ENCODE results near the gene GBA2.

DNA sequence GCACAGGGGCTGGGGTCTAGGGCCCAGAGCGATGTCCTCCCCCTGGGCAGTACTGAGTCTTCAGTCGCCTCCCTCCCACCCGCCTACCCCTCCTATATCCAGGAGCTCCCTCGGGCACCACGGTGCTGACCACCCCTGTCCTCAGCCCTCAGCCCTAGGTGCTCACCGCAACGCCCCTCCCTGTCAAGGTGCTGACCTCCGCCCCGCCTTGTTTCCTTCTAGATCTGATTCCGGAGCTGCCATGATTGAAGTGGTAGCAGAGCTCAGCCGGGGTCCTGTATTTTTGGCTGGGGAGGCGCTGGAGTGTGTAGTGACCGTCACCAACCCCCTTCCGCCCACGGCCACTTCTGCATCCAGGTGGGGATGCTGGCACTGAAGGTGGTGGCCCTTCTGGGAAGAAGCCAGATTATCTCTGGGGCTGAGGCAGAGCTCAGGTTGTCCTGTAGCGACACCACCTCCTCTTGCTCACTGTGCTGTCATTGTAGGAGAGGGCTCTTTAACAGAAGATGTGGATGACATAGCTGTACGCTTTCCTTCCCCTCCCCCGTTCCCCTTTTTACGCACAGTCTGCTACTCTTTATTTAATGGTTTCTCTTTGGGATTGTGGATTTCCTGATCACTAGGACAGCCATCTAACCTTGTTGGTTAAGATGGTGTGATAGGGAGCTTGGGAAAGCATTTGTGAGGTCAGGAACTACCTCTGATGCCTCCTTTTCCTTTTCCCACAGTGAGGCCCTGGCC is 657 bp upstream of the GBA2 start:
- no peak for TF ChIP-seq POLR2AphosphoS5 (IDR thresholded peaks at IDR 0.05; ENCODE audit: low read depth, low read length)
- TF ChIP-seq POLR2A (IDR thresholded peaks at IDR 0.05; ENCODE audit: low read depth, low read length): no peak
- no peak for TF ChIP-seq TAF1 (IDR thresholded peaks at IDR 0.05; ENCODE audit: low read depth, low read length)
- TF ChIP-seq POU2F2 (IDR thresholded peaks at IDR 0.05; ENCODE audit: low read depth, low read length): no peak
- TF ChIP-seq SPI1 (IDR thresholded peaks at IDR 0.05; ENCODE audit: low read depth, low read length): 0 out of 2 replicates have a peak, but pooled peaks have one; percentile 25
